Measurements from ENCODE around the gene COL6A1. TPM values are rescaled to one million over a fixed set of nuclear protein-coding genes. Genes with fewer than 3 reads are reported as not detected.
A peak's percentile ranks its signal among the peaks of the same experiment; 100 is the strongest.

Gene COL6A1
- total and polyA plus RNA-seq, 2 of the 4 experiments (the other 2 are of a cell fraction), result 173 to 1,578 TPM

DNA sequence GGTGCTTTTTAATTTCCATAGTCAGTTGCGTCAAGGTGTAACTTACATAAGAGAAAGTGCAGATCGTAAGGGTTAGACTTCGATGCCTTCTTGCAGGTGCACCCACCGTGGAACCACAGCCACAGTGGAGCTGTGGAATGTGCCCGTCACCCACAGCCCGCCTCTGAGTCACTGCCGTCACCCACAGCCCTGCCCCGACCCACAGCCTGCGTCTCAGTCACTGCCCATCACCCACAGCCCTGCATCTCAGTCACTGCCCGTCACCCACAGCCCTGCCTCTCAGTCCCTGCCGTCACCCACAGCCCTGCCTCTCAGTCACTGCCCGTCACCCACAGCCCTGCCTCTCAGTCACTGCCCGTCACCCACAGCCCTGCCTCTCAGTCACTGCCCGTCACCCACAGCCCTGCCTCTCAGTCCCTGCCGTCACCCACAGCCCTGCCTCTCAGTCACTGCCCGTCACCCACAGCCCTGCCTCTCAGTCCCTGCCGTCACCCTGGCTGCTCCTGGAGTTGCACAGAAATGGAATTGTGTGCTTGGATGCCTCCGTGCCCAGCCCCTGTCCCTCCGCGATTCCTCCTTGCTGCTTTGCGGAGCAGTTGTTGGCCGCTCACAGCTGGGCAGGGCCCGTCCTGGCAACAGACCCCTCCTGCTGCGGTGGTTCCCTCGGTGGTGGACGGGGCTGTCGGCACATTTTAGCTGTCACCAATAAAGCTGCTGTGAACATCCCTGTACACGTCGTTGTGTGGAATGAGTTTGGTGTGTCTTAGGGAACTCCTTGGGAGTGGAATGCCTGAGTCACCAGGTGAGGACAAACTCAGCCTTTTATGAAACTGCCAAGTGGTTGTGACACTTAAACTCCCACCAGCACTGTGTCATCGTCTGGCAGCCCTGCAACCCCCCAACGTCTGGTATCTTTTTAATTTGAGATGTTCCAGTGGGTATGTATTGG is 71.4 kb downstream of the COL6A1 start:
- 0 out of 2 replicates have a peak, but pooled peaks cover 3% of the 10 kb centered on the region for H4K20me1 ChIP-seq (ENCODE audit: insufficient read depth, low read length)
- H3K23ac ChIP-seq (ENCODE audit: low read depth, low read length), result peak overlapping the region; percentile 30; the same call in 1 of the 2 replicates
- H2BK120ac ChIP-seq (ENCODE audit: low read depth, low read length), result peak overlapping the region; percentile 100
- H3K4me2 ChIP-seq (ENCODE audit: low read depth, low read length), result peak overlapping the region; percentile 39; the same call in 1 of the 2 replicates
- no peaks in the 10 kb centered on the region for H3K36me3 ChIP-seq (ENCODE audit: control insufficient read depth, insufficient read depth, low read length)
- H2BK15ac ChIP-seq (ENCODE audit: low read depth, low read length), result peak overlapping the region; percentile 86; the same call in 2 of the 3 replicates
- CTCF ChIA-PET, result no interaction called here
- DNase-seq (peak; percentile 95), ATAC-seq (ENCODE audit: low read depth) (no peak)
- dilution Hi-C loops (cut with HindIII; ENCODE audit: low sequenced_read_pairs, unreplicated experiment) (no loop called here), intact Hi-C loops (cut with micrococcal nuclease) (no loop called here), in situ Hi-C loops (cut with MboI; ENCODE audit: low sequenced_read_pairs) (no loop called here)
- peak overlapping the region; percentile 85 for H2BK20ac ChIP-seq (ENCODE audit: low read depth, low read length)
- BruUV-seq (replicated peaks), result no TSS peak
- H3K9me3 ChIP-seq (ENCODE audit: control insufficient read depth, insufficient read depth, low read length), result no peaks in the 10 kb centered on the region
- peak overlapping the region; percentile 90 for H3K14ac ChIP-seq (replicated peaks; ENCODE audit: low read depth, low read length)
- peak overlapping the region; percentile 89 for H2BK5ac ChIP-seq (ENCODE audit: low read depth, low read length, poor library complexity, severe bottlenecking)
- H4K5ac ChIP-seq (ENCODE audit: low read depth, low read length), result peak overlapping the region; percentile 96
- peak overlapping the region; percentile 100 for H2AK5ac ChIP-seq (ENCODE audit: low read depth, low read length)
- POLR2A ChIA-PET (ENCODE audit: unreplicated experiment), result no interaction called here
- peak overlapping the region; percentile 96 for H4K91ac ChIP-seq (ENCODE audit: insufficient read depth, low read depth, low read length)
- peak overlapping the region; percentile 48; the same call in 1 of the 2 replicates for H3K9ac ChIP-seq (ENCODE audit: low read depth, low read length)
- TF ChIP-seq POLR2A (IDR thresholded peaks at IDR 0.05; ENCODE audit: low read depth, low read length), result peak; percentile 34
- no peak; the same call in 1 of the 2 replicates for TF ChIP-seq CHD1 (IDR thresholded peaks at IDR 0.05; ENCODE audit: low read depth, low read length)
- TF ChIP-seq MAZ (IDR thresholded peaks at IDR 0.05; ENCODE audit: borderline replicate concordance, low read depth, low read length), result 0 out of 2 replicates have a peak, but pooled peaks have one; percentile 35
- TF ChIP-seq CEBPB (IDR thresholded peaks at IDR 0.05; ENCODE audit: low read depth, low read length), result peak; percentile 91
- peak; percentile 90 for TF ChIP-seq FOS (IDR thresholded peaks at IDR 0.05; ENCODE audit: low read depth, low read length)
- TF ChIP-seq NFE2L2 (IDR thresholded peaks at IDR 0.05; ENCODE audit: low read depth, low read length), result peak; percentile 54; the same call in 1 of the 2 replicates
- no peak for TF ChIP-seq MXI1 (IDR thresholded peaks at IDR 0.05; ENCODE audit: borderline replicate concordance, low read depth, low read length)
- TF ChIP-seq BHLHE40 (IDR thresholded peaks at IDR 0.05; ENCODE audit: low read depth, low read length), result peak; percentile 45
- no peak for TF ChIP-seq RCOR1 (IDR thresholded peaks at IDR 0.05; ENCODE audit: insufficient replicate concordance, low read length)
- TF ChIP-seq RFX5 (IDR thresholded peaks at IDR 0.05; ENCODE audit: low read depth, low read length), result no peak
- no peak for TF ChIP-seq CTCF (conservative IDR thresholded peaks at IDR 0.05; ENCODE audit: low read depth, low read length)
- peak; percentile 35; the same call in 1 of the 2 replicates for TF ChIP-seq MAFK (IDR thresholded peaks at IDR 0.05; ENCODE audit: low read depth, low read length)
- peak overlapping the region; percentile 0; the same call in 1 of the 2 replicates for H3K56ac ChIP-seq (ENCODE audit: extremely low read depth, insufficient read depth, low read length)
- H3K9me1 ChIP-seq (ENCODE audit: insufficient read depth, low read length), result peaks cover 19% of the 10 kb centered on the region
- WGBS, 2 experiments (ENCODE audit: extremely low coverage in 2 of 2, insufficient read length in 1 of 2), result 53% methylated on average over 13 of the region's 31 CpGs; no CpG with 5 or more reads in 1 of the 2 experiments
- H3K27me3 ChIP-seq (ENCODE audit: control insufficient read depth, insufficient read depth, low read length), result no peaks in the 10 kb centered on the region
- peaks cover 48% of the 10 kb centered on the region for H3K4me1 ChIP-seq (ENCODE audit: control insufficient read depth, insufficient read depth, low read length)
- peak overlapping the region; percentile 3 for H2AK9ac ChIP-seq (replicated peaks; ENCODE audit: low read depth, low read length, poor library complexity)
- H4K8ac ChIP-seq (ENCODE audit: low read depth in 2 of 2, low read length in 2 of 2), result peak overlapping the region; percentile 46 to 83
- H3K79me1 ChIP-seq (ENCODE audit: low read depth in 1 of 2, low read length in 2 of 2), result peaks cover 9 to 60% of the 10 kb centered on the region in 2 experiments; a peak in 3 of 4 replicates
- H3K18ac ChIP-seq (ENCODE audit: low read depth, low read length), result peak overlapping the region; percentile 58
- peak overlapping the region; percentile 74 for H3K27ac ChIP-seq (ENCODE audit: insufficient read depth, low read length)
- H3K4me3 ChIP-seq (ENCODE audit: insufficient read depth, low read depth, low read length), result no peak overlapping the region
- peak overlapping the region; percentile 83 for H2AFZ ChIP-seq (replicated peaks; ENCODE audit: low read length, poor library complexity)
- H3K4ac ChIP-seq (ENCODE audit: low read depth, low read length), result peak overlapping the region; percentile 93

All from IMR-90 (cell line).